Right hindlimb (tissue), 1 donor: ENCODE data around the gene CFAP91.

Experiments
- DNase-seq: peaks from one replicate; pipeline ENCODE4 v3.0.0-alpha.2; 2018

CFAP91 gene

GRCh38 chr3:119746423-119746822, 43.6 kb downstream of the CFAP91 start:
- DNase-seq: no peak

GRCh38 chr3:119747357-119747756, 44.5 kb downstream of the CFAP91 start:
- DNase-seq: no peak

- no peak for DNase-seq
Observed at GRCh38 chr3:119748991-119749390, 46.2 kb downstream of the CFAP91 start.

- no peak for DNase-seq
Observed at GRCh38 chr3:119751423-119751822, 48.6 kb downstream of the CFAP91 start.
